Kidney glomerular epithelial cell (primary cell): Measurements from ENCODE around the gene DCUN1D3.
"Not testable (repeated sequence)": the region's sequence is repeated elsewhere in the genome, so short reads cannot be mapped to it uniquely, and the experiment has no call there.

Experiments
- DNase-seq: peaks from one replicate; lab custom pipeline; 2025; lab: John Stamatoyannopoulos, UW

The DCUN1D3 gene

GRCh38 chr16:20862162-20862960 lies 37.8 kb downstream of the DCUN1D3 start:
- DNase-seq, result no peak

DNA sequence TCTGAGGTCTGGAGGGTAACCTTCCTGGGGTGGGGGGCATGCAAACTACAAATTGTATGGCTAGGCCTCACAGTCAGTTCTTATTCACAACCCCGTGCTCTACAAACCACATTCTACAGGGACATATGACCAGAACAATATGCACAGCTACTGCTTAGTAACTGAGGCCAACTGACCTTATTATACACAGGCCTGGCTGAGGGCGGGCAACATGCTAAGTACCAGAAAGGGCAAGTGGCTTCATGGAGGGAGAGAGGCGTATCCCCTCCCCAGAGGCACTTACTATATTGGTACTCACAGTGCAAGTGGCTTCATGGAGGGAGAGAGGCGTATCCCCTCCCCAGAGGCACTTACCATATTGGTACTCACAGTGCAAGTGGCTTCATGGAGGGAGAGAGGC lies 39.2 kb downstream of the DCUN1D3 start:
- not testable (repeated sequence) for DNase-seq

- no peak for DNase-seq
These were observed 39.8 kb downstream of the DCUN1D3 start for GRCh38 chr16:20860361-20860760.

DNA sequence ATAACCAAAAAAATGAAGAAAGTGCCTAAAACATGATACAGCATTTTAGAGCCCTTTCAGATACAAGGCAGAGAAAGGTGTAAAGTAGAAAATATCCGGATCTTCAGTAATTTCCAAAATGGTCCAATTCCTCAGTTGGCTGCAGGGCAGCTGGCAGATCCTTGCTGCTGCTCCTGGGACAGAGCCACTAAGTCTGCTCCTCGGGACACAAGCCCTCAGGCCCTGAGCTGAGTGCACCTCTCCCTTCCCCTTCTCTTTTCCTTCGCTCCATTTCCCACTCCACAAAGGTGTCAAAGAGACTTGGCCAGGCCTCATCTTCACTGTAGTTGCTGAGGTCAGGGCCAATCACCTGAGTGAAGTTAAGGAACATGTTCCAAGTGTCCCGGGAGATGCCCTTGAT lies 40.5 kb downstream of the DCUN1D3 start:
- no peak for DNase-seq

GRCh38 chr16:20859229-20859628 lies 40.9 kb downstream of the DCUN1D3 start:
- DNase-seq, result no peak

GRCh38 chr16:20857281-20857680 lies 42.9 kb downstream of the DCUN1D3 start:
- no peak for DNase-seq

DNA sequence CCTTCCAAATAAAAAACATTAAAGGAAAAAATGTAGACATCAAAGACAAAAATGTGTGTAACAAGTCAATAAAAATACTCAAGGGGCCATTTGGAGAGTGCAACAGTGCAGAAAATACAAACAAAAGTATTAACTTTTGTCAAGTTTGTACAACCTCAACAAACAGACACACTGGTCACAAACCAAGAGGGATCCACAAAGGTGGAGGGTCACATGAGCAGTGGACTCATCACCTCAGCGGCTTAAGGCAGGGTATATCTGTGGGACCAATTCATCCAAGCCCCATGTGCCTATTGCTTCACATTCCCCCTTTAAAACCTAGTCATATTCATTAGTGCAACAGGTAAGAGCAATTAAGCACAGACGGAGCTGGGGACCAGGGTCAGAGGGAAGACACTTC lies 45.2 kb downstream of the DCUN1D3 start:
- no peak for DNase-seq

GRCh38 chr16:20853981-20854620 lies 46.1 kb downstream of the DCUN1D3 start:
- DNase-seq, result no peak

- DNase-seq, result no peak
These were observed 47.0 kb downstream of the DCUN1D3 start for GRCh38 chr16:20853143-20853542.

DNA sequence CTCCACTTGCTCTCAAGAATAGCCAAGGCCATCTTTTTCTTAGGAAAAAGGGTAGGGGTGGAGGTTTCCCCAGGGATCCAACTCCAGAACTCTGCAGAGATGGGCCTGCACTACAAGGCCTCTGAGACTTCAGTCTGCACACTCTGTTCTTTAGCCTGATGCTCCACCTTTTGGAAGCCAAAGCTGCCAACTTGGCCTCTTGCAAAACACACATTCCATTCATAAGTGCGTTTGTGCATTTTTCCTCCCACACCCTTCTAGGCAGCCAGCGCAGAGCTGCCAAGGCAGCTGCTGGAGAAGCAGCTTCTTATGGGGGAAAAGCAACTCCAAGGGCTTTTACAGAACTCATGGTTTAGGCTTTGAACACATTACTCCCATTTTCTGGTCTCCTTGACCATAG lies 48.6 kb downstream of the DCUN1D3 start:
- DNase-seq, result peak; percentile 74

DNA sequence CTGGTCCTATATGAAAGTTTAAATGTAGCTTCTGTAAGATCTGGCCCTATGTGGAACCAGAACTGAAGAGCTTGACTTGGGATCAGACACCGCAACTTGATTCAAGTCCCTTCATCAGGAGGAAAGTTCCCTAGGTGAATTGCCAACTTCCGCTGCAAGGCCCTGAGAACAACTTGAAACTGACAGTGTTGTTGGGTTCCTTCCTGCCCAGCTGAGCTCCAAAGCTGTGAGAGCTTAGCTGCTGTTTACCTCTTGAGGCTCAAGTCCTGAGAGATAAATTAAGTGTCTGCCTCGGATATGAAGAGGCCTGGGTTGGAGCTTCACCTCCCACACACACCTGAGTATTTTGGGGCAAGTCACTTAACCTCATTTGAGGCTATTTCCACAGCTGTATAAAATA lies 49.2 kb downstream of the DCUN1D3 start:
- DNase-seq, result no peak

- DNase-seq, result peak; percentile 65
These were observed 50.4 kb downstream of the DCUN1D3 start for GRCh38 chr16:20849589-20850390.

DNA sequence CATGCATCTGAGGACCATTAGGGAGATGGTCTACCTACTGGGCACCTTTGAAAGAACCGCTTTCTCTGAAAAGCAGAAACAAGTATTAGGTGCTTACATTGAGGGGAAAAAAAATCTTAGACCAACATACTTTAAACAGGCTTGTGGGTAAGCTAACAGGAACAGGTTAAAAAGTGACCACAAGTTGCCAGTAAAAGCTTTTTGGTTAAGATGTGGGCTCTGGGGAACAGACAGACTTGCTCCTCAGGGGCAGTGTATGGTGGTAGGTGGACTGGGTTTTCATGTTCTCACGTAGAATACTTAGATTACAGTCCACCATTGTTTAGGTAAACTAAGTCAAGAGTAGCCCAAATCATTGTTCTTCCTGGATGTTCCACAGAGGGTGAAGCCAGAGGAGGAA lies 52.6 kb downstream of the DCUN1D3 start:
- no peak for DNase-seq

GRCh38 chr16:20846551-20846950 lies 53.6 kb downstream of the DCUN1D3 start:
- no peak for DNase-seq

DNA sequence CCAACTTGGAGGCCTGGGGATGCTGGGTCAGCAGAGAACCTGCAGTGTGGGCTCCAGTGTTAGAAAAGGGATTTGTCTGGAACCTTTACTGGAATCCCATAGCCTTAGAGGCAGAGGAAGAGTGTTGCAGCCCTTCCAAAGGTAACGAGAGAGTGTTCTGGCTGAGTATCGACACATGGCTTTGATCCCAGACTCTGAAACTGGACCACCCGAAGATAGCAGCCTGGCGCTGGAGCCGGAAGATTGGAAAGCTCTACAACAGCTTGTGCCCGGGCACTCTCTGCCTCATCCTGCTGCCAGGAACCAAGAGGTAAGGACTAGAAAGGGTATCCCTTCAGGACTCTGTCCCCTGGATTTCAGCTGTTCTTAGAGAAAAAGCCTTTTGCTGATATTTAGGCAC lies 54.1 kb downstream of the DCUN1D3 start:
- no peak for DNase-seq

GRCh38 chr16:20844588-20844987 lies 55.6 kb downstream of the DCUN1D3 start:
- no peak for DNase-seq

- DNase-seq, result no peak
These were observed 56.1 kb downstream of the DCUN1D3 start for GRCh38 chr16:20844054-20844453.

DNA sequence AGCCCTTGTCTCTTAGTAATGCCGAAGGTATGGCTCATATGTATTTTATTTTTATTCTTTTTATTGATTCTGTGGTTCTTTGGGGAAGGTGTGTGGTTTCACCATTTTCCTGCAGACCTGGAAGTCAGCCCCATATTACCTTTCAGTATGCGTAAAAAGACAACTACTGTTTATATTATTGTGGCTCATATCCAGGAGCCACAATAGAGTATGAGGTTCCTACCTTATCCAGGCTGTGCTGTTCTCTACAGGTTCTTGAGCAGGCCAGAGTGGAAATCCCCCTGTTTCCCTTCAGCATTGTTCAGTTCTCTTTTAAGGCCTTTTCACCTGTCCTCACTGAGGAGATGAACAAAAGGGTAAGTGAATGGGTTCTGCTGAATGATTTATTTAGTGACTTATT lies 60.7 kb downstream of the DCUN1D3 start:
- no peak for DNase-seq

- DNase-seq, result no peak
These were observed 61.9 kb downstream of the DCUN1D3 start for GRCh38 chr16:20838240-20838639.

DNA sequence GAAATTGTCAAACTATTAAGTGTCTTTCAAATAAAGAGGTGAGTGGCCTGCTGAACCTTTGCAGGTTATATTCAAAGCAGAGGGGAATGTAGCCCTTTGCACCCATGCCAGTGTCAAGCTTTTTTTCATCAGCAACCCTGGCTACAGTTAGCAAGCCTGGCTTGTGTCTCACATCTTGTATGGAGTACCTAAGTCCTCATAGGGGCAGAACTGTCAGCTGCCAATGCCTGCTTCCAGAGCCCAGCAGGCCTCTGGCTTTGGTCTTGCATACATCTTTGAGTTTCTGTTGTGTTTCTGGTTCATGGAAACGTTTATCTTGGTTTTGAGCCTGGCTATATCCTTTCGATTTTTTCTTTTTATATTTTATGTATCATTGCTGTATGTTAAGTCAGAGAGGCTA lies 67.1 kb downstream of the DCUN1D3 start:
- DNase-seq, result no peak

DNA sequence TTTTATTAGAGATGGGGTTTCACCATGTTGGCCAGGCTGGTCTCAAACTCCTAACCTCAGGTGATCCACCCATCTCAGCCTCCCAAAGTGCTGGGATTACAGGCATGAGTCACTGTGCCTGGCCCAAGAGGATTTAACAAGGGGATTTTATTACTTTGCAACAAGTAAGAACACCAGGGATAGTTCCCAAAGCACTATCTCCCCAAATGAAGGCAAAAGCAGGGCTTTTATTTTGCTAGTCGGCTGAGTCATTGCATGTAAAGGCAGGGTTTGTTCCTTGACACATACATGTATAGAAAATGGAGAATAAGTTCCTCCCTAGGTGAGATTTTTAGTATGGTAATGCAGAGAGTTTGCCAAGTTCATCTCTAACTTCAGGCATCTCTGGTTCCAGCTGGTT lies 69.8 kb downstream of the DCUN1D3 start:
- DNase-seq, result no peak

GRCh38 chr16:20829536-20829935 lies 70.6 kb downstream of the DCUN1D3 start:
- DNase-seq, result no peak

DNA sequence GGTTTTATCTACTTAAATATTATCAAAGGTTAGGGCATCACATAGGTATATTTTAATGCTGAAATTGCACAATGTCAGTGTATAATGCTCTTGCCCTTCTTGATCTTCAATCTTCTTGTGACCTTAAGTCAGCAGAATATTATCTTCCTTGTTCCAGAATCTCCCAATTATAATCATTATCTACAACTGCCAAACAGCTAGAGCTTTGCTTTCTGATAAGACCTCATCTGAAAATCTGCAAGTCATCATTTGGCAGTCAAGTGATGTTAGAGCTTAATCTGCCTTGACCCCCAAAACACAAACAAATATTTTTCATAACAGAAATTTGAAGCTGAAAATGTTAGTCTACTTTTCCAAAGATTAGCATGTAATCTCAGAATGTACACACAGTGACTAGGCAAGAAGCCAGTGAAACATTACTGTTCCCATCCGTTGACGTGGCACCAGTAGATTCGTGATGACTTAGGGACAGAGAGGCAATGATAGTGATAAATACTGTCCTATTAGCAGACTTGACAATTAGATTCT lies 74.1 kb downstream of the DCUN1D3 start:
- no peak for DNase-seq
